HEK293 (cell line): ENCODE results near the gene GPATCH4.

Source experiments
- CTCF ChIA-PET: fragments of 350-600 bp; formaldehyde crosslinking; extraction: SDS; loops from one replicate; lab custom pipeline; 2021; ENCODE audit warnings: antibody characterized with exemption; lab: Yijun Ruan, JAX
- POLR2A ChIA-PET: fragments of 300-600 bp; formaldehyde crosslinking; extraction: SDS; loops from one replicate; lab custom pipeline; 2020; ENCODE audit warnings: antibody characterized with exemption, inconsistent platforms; lab: Yijun Ruan, JAX
- H3K27ac ChIP-seq: fragments of 200-500 bp; sonication (Bioruptor generic); 2 replicates; pipeline ENCODE4 v1.5.1; 2014; ENCODE audit warnings: low read depth, low read length, control low read depth, inconsistent platforms; ENCODE audit errors: extremely low read depth
- H3K36me3 ChIP-seq, 2 experiments: fragments of 200-500 bp in 1 of 2; sonication (Bioruptor generic) in 1 of 2; 1 replicate in 1 of 2; 2 replicates in 1 of 2; pipeline ENCODE4 v1.5.1; 2014 to 2017; ENCODE audit warnings: inconsistent platforms in 2 of 2, low read length in 2 of 2; ENCODE audit not compliant: control insufficient read depth in 2 of 2, insufficient read depth in 1 of 2
- H3K4me1 ChIP-seq: fragments of 200-500 bp; sonication (Bioruptor generic); 2 replicates; pipeline ENCODE4 v1.5.1; 2014; ENCODE audit warnings: mild to moderate bottlenecking, low read length, inconsistent platforms; ENCODE audit not compliant: control insufficient read depth, insufficient read depth
- H3K4me3 ChIP-seq: 2 replicates; pipeline ENCODE4 v1.5.1; 2011; ENCODE audit warnings: low read depth, mild to moderate bottlenecking, control low read depth, low read length, moderate library complexity
- H3K9me3 ChIP-seq: fragments of 200-500 bp; sonication (Bioruptor generic); 2 replicates; pipeline ENCODE4 v1.5.1; 2014; ENCODE audit warnings: low read depth, low read length, inconsistent platforms; ENCODE audit not compliant: control insufficient read depth, insufficient read depth
- GLI2 ChIP-seq: fragments of 450-650 bp; formaldehyde crosslinking; IDR thresholded peaks from 2 replicates; pipeline ENCODE4; 2017; ENCODE audit warnings: missing biosample characterization, missing genetic modification characterization, low read depth, borderline replicate concordance
- IKZF3 ChIP-seq: fragments of 450-650 bp; IDR thresholded peaks from 2 replicates; pipeline ENCODE4 v1.5.0; 2018; ENCODE audit warnings: missing biosample characterization, mild to moderate bottlenecking, missing genetic modification characterization, moderate library complexity
- KLF1 ChIP-seq: fragments of 450-650 bp; formaldehyde crosslinking; IDR thresholded peaks from 2 replicates; pipeline ENCODE4 v1.5.1; 2016; ENCODE audit warnings: missing biosample characterization, missing genetic modification characterization
- KLF7 ChIP-seq: fragments of 450-650 bp; formaldehyde crosslinking; IDR thresholded peaks from 2 replicates; pipeline ENCODE4 v1.5.1; 2016; ENCODE audit warnings: missing biosample characterization, missing genetic modification characterization, borderline replicate concordance
- MZF1 ChIP-seq: fragments of 450-650 bp; formaldehyde crosslinking; IDR thresholded peaks from 2 replicates; pipeline ENCODE4 v1.5.1; 2017; ENCODE audit warnings: missing biosample characterization, missing genetic modification characterization, borderline replicate concordance
- OSR2 ChIP-seq: fragments of 450-650 bp; formaldehyde crosslinking; IDR thresholded peaks from 2 replicates; pipeline ENCODE4 v1.5.1; 2016; ENCODE audit warnings: missing biosample characterization, missing genetic modification characterization
- OVOL3 ChIP-seq: fragments of 450-650 bp; formaldehyde crosslinking; IDR thresholded peaks from 2 replicates; pipeline ENCODE4 v1.5.1; 2016; ENCODE audit warnings: missing biosample characterization, missing genetic modification characterization
- SCRT1 ChIP-seq: fragments of 450-650 bp; formaldehyde crosslinking; IDR thresholded peaks from 2 replicates; pipeline ENCODE4 v1.5.1; 2016; ENCODE audit warnings: missing biosample characterization, missing genetic modification characterization, borderline replicate concordance
- SP2 ChIP-seq: fragments of 450-650 bp; formaldehyde crosslinking; IDR thresholded peaks from 2 replicates; pipeline ENCODE4 v1.5.1; 2016; ENCODE audit warnings: missing biosample characterization, missing genetic modification characterization
- WT1 ChIP-seq: fragments of 450-650 bp; formaldehyde crosslinking; IDR thresholded peaks from 2 replicates; pipeline ENCODE4 v1.5.1; 2016; ENCODE audit warnings: missing biosample characterization, missing genetic modification characterization
- ZBTB26 ChIP-seq: fragments of 450-650 bp; formaldehyde crosslinking; optimal IDR thresholded peaks from 2 replicates; pipeline ENCODE3; 2016; ENCODE audit warnings: missing biosample characterization, mild to moderate bottlenecking, missing genetic modification characterization
- ZNF112 ChIP-seq: fragments of 450-650 bp; formaldehyde crosslinking; IDR thresholded peaks from 2 replicates; pipeline ENCODE4 v1.5.0; 2017; ENCODE audit warnings: missing biosample characterization, missing genetic modification characterization
- ZNF16 ChIP-seq: fragments of 450-650 bp; formaldehyde crosslinking; IDR thresholded peaks from 2 replicates; pipeline ENCODE4 v1.5.1; 2016; ENCODE audit warnings: low read depth, missing biosample characterization, missing genetic modification characterization
- ZNF214 ChIP-seq: fragments of 450-650 bp; formaldehyde crosslinking; IDR thresholded peaks from 2 replicates; pipeline ENCODE4 v1.5.1; 2017; ENCODE audit warnings: missing biosample characterization, mild to moderate bottlenecking, missing genetic modification characterization, borderline replicate concordance
- ZNF221 ChIP-seq: fragments of 450-650 bp; formaldehyde crosslinking; IDR thresholded peaks from 2 replicates; pipeline ENCODE4 v1.5.1; 2017; ENCODE audit warnings: missing biosample characterization, missing genetic modification characterization, borderline replicate concordance
- ZNF26 ChIP-seq: fragments of 450-650 bp; formaldehyde crosslinking; IDR thresholded peaks from 2 replicates; pipeline ENCODE4 v1.5.1; 2016; ENCODE audit warnings: missing biosample characterization, missing genetic modification characterization
- ZNF341 ChIP-seq: fragments of 450-650 bp; formaldehyde crosslinking; IDR thresholded peaks from 2 replicates; pipeline ENCODE4; 2016; ENCODE audit warnings: low read depth, missing biosample characterization, missing genetic modification characterization
- ZNF354C ChIP-seq: fragments of 450-650 bp; formaldehyde crosslinking; IDR thresholded peaks from 2 replicates; pipeline ENCODE4 v1.5.1; 2016; ENCODE audit warnings: missing biosample characterization, missing genetic modification characterization, low read depth, borderline replicate concordance
- ZNF521 ChIP-seq: fragments of 450-650 bp; formaldehyde crosslinking; IDR thresholded peaks from 2 replicates; pipeline ENCODE4 v1.5.1; 2017; ENCODE audit warnings: missing biosample characterization, mild to moderate bottlenecking, missing genetic modification characterization
- ZNF623 ChIP-seq: fragments of 450-650 bp; formaldehyde crosslinking; IDR thresholded peaks from 2 replicates; pipeline ENCODE4 v1.5.1; 2016; ENCODE audit warnings: missing biosample characterization, missing genetic modification characterization
- ZNF791 ChIP-seq: fragments of 450-650 bp; formaldehyde crosslinking; IDR thresholded peaks from 2 replicates; pipeline ENCODE4 v1.5.1; 2016; ENCODE audit warnings: missing biosample characterization, missing genetic modification characterization
- TF ChIP-seq, protein P1 (sequence below): fragments of 450-650 bp; formaldehyde crosslinking; IDR thresholded peaks from 2 replicates; pipeline ENCODE4 v1.5.1; 2017; ENCODE audit warnings: missing biosample characterization, missing genetic modification characterization
- TF ChIP-seq, protein P2 (sequence below): fragments of 450-650 bp; formaldehyde crosslinking; IDR thresholded peaks from 2 replicates; pipeline ENCODE4 v1.5.1; 2017; ENCODE audit warnings: missing biosample characterization, missing genetic modification characterization
- TF ChIP-seq, protein P3 (sequence below): fragments of 450-650 bp; formaldehyde crosslinking; IDR thresholded peaks from 2 replicates; pipeline ENCODE4 v1.5.1; 2016; ENCODE audit warnings: missing biosample characterization, missing genetic modification characterization
- TF ChIP-seq, protein P4 (sequence below): fragments of 450-650 bp; formaldehyde crosslinking; IDR thresholded peaks from 2 replicates; pipeline ENCODE4 v1.5.1; 2016; ENCODE audit warnings: missing biosample characterization, missing genetic modification characterization

GPATCH4 gene

DNA sequence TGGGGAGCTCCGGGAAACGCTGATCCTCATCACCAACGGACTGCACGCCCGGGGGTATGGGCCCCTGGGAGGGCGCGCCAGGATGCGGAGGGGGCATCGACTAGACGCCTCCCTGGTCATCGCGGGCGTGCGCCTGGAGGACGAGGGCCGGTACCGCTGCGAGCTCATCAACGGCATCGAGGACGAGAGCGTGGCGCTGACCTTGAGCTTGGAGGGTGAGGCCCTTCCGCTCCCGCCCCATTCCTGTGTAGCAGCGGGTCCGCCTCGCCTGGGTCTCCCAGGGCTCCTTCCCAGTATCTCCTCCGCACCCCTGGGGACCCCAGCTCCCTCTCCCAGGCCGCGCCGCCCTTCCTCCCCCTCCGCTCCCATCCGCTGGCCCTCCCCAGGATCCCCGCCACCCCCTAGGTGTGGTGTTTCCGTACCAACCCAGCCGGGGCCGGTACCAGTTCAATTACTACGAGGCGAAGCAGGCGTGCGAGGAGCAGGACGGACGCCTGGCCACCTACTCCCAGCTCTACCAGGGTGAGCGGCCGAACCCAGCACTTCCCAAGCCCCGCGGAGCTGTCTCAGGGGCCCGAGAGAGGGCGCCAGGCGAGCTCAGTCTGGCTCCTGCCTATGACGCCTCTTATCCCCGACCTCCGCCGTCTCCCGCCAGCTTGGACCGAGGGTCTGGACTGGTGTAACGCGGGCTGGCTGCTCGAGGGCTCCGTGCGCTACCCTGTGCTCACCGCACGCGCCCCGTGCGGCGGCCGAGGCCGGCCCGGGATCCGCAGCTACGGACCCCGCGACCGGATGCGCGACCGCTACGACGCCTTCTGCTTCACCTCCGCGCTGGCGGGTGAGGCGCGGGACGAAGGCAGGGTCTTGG, 22.9 kb upstream of the GPATCH4 start (continued):
- TF ChIP-seq ZNF221 (tag by site-specific recombination) (no peak), MZF1 (tag by site-specific recombination) (no peak), OSR2 (tag by site-specific recombination) (no peak), ZNF214 (tag by site-specific recombination) (no peak)
- TF ChIP-seq, protein P1, sequence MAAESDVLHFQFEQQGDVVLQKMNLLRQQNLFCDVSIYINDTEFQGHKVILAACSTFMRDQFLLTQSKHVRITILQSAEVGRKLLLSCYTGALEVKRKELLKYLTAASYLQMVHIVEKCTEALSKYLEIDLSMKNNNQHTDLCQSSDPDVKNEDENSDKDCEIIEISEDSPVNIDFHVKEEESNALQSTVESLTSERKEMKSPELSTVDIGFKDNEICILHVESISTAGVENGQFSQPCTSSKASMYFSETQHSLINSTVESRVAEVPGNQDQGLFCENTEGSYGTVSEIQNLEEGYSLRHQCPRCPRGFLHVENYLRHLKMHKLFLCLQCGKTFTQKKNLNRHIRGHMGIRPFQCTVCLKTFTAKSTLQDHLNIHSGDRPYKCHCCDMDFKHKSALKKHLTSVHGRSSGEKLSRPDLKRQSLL (tag by site-specific recombination), result peak; percentile 34; the same call in 1 of the 2 replicates
- TF ChIP-seq, protein P2, sequence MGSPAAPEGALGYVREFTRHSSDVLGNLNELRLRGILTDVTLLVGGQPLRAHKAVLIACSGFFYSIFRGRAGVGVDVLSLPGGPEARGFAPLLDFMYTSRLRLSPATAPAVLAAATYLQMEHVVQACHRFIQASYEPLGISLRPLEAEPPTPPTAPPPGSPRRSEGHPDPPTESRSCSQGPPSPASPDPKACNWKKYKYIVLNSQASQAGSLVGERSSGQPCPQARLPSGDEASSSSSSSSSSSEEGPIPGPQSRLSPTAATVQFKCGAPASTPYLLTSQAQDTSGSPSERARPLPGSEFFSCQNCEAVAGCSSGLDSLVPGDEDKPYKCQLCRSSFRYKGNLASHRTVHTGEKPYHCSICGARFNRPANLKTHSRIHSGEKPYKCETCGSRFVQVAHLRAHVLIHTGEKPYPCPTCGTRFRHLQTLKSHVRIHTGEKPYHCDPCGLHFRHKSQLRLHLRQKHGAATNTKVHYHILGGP (tag by site-specific recombination), result no peak
- TF ChIP-seq, all 188 proteins: peak for 21

- Histone ChIP-seq H3K9me3 (no peaks in the 10 kb centered on the region), H3K27ac (no peak overlapping the region), H3K4me3 (no peak overlapping the region), H3K36me3 (no peaks in the 10 kb centered on the region), H3K4me1 (no peaks in the 10 kb centered on the region; the same call in 1 of the 2 replicates)
- ChIA-PET CTCF (interaction anchor here (0.6 to 14.1 kb wide), 7 partner anchors 8 to 267 kb away, joined by 4 to 294 read pairs (median 91); partner anchors contain the start of gene NES), POLR2A (no interaction called here)
- peak; percentile 92; the same call in 1 of the 2 replicates for TF ChIP-seq GLI2
- TF ChIP-seq ZBTB26 (tag by site-specific recombination), result no peak
- peak; percentile 57 for TF ChIP-seq KLF1 (tag by site-specific recombination)
- no peak for TF ChIP-seq ZNF521 (tag by site-specific recombination)
- no peak for TF ChIP-seq SCRT1 (tag by site-specific recombination)
- TF ChIP-seq IKZF3 (tag by site-specific recombination), result no peak
- peak; percentile 84; the same call in 1 of the 2 replicates for TF ChIP-seq ZNF791
- TF ChIP-seq, protein P3, sequence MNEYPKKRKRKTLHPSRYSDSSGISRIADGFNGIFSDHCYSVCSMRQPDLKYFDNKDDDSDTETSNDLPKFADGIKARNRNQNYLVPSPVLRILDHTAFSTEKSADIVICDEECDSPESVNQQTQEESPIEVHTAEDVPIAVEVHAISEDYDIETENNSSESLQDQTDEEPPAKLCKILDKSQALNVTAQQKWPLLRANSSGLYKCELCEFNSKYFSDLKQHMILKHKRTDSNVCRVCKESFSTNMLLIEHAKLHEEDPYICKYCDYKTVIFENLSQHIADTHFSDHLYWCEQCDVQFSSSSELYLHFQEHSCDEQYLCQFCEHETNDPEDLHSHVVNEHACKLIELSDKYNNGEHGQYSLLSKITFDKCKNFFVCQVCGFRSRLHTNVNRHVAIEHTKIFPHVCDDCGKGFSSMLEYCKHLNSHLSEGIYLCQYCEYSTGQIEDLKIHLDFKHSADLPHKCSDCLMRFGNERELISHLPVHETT, result peak; percentile 93
- TF ChIP-seq ZNF26 (tag by site-specific recombination), result peak; percentile 12; the same call in 1 of the 2 replicates
- TF ChIP-seq ZNF112 (tag by site-specific recombination), result no peak
- TF ChIP-seq OVOL3, result peak; percentile 68; the same call in 1 of the 2 replicates
- peak; percentile 93 for TF ChIP-seq ZNF623
- TF ChIP-seq WT1, result 0 out of 2 replicates have a peak, but pooled peaks have one; percentile 46
- TF ChIP-seq KLF7 (tag by site-specific recombination), result peak; percentile 82; the same call in 1 of the 2 replicates
- peak; percentile 43; the same call in 1 of the 2 replicates for TF ChIP-seq ZNF16 (tag by site-specific recombination)
- peak; percentile 64 for TF ChIP-seq ZNF341 (tag by site-specific recombination)
- TF ChIP-seq, protein P4, sequence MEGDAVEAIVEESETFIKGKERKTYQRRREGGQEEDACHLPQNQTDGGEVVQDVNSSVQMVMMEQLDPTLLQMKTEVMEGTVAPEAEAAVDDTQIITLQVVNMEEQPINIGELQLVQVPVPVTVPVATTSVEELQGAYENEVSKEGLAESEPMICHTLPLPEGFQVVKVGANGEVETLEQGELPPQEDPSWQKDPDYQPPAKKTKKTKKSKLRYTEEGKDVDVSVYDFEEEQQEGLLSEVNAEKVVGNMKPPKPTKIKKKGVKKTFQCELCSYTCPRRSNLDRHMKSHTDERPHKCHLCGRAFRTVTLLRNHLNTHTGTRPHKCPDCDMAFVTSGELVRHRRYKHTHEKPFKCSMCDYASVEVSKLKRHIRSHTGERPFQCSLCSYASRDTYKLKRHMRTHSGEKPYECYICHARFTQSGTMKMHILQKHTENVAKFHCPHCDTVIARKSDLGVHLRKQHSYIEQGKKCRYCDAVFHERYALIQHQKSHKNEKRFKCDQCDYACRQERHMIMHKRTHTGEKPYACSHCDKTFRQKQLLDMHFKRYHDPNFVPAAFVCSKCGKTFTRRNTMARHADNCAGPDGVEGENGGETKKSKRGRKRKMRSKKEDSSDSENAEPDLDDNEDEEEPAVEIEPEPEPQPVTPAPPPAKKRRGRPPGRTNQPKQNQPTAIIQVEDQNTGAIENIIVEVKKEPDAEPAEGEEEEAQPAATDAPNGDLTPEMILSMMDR (tag by site-specific recombination), result no peak
- TF ChIP-seq ZNF354C (tag by site-specific recombination), result peak; percentile 90; the same call in 1 of the 2 replicates
- no peak for TF ChIP-seq SP2 (tag by site-specific recombination)
Measured at GRCh38 chr1:156622581-156623297, 21.5 kb upstream of the GPATCH4 start.
